ENCODE data around the gene CUBN. TPM values are rescaled to one million over a fixed set of nuclear protein-coding genes. Genes with fewer than 3 reads are reported as not detected.

The CUBN gene
- total and polyA plus RNA-seq, 10 of the 15 experiments (the other 5 are each of a cell fraction or from before 2014, with no cell fraction given), result under 0.01 to 0.14 (median 0.02) TPM; not detected in 6

GRCh38 chr10:16799621-16800020 lies 330.0 kb downstream of the CUBN start:
- SMC1A ChIA-PET (ENCODE audit: uncharacterized antibody, unreplicated experiment), result interaction anchor here (0.6 to 3.2 kb wide), 8 partner anchors 9 to 36 kb away, joined by 3 to 15 read pairs (median 4); no protein-coding TSS in a partner anchor
- H3K4me1 ChIP-seq (ENCODE audit: control insufficient read depth, insufficient read depth, low read length), result peaks cover 12% of the 10 kb centered on the region
- H3K4me2 ChIP-seq (ENCODE audit: control insufficient read depth, insufficient read depth), result peak overlapping the region; percentile 51
- H3K4me3 ChIP-seq, result peak overlapping the region; percentile 23
- peak overlapping the region; percentile 13 for H2AFZ ChIP-seq (ENCODE audit: control insufficient read depth, low read depth, low read length)
- in situ Hi-C loops (cut with MboI), result loop anchor here (10.0 to 25.0 kb wide), 2 partner anchors 895 to 1863 kb away; partner anchors contain the start of genes ARL5B and NSUN6
- DNase-seq (ENCODE audit: low read depth, low spot score) (peak; percentile 45), ATAC-seq (peak; percentile 95), FAIRE-seq (no peak)
- RAD21 ChIA-PET (ENCODE audit: unreplicated experiment), result interaction anchor here (0.6 to 1.0 kb wide), 2 partner anchors 10 to 745 kb away, joined by 3 read pairs; no protein-coding TSS in a partner anchor
- no TSS peak for BruUV-seq (replicated peaks)
- POLR2A ChIA-PET, result interaction anchor here (0.6 to 0.9 kb wide), 3 partner anchors 10 to 659 kb away, joined by 3 read pairs; no protein-coding TSS in a partner anchor
- no peaks in the 10 kb centered on the region; the same call in 2 of the 3 replicates for H3K9me3 ChIP-seq (replicated peaks; ENCODE audit: control insufficient read depth, insufficient read depth, low read length)
- H3K27me3 ChIP-seq (replicated peaks in 1 of 2; ENCODE audit: control insufficient read depth in 2 of 2, insufficient read depth in 2 of 2, low read length in 1 of 2), result no peaks in the 10 kb centered on the region
- 19% methylated on average over 8 of the region's 8 CpGs for WGBS (ENCODE audit: insufficient coverage, insufficient replicate concordance, low lambda C conversion rate, missing lambda C conversion rate)
- H3K27ac ChIP-seq (ENCODE audit: control insufficient read depth, insufficient read depth), result peak overlapping the region; percentile 67
- H3K9ac ChIP-seq (ENCODE audit: control insufficient read depth, insufficient read depth, low read length), result peak overlapping the region; percentile 5; the same call in 1 of the 2 replicates
- no peaks in the 10 kb centered on the region for H4K20me1 ChIP-seq (ENCODE audit: control insufficient read depth, insufficient read depth)
- CTCF ChIA-PET, result interaction anchor here (1.0 kb wide), 1 partner anchor 14 kb away, joined by 3 read pairs; no protein-coding TSS in a partner anchor
- intact Hi-C loops (cut with micrococcal nuclease; ENCODE audit: unreplicated experiment), result loop anchor here (10.0 kb wide), 1 partner anchor 895 kb away; no protein-coding TSS in a partner anchor
- H3K79me2 ChIP-seq (ENCODE audit: control insufficient read depth, insufficient read depth, low read length), result peaks cover 22% of the 10 kb centered on the region
- H3K36me3 ChIP-seq (ENCODE audit: control insufficient read depth in 2 of 2, insufficient read depth in 2 of 2, low read length in 1 of 2), result peaks cover 0 to 5% of the 10 kb centered on the region in 2 experiments; a peak in 1 of 4 replicates
- TF ChIP-seq SPI1 (IDR thresholded peaks at IDR 0.05; ENCODE audit: borderline replicate concordance, insufficient read depth, low read depth, low read length), result peak; percentile 40; the same call in 1 of the 2 replicates
- peak; percentile 41; the same call in 1 of the 2 replicates for TF ChIP-seq PAX5 (IDR thresholded peaks at IDR 0.05; ENCODE audit: borderline replicate concordance, low read depth, low read length)
- no peak for TF ChIP-seq MYC (IDR thresholded peaks at IDR 0.05; ENCODE audit: insufficient read depth, insufficient read length, insufficient replicate concordance, low read length, severe bottlenecking)
- no peak for TF ChIP-seq SP1 (IDR thresholded peaks at IDR 0.05; ENCODE audit: low read depth, low read length)
- 0 out of 3 replicates have a peak, but pooled peaks have one; percentile 11 for TF ChIP-seq POU2F2 (IDR thresholded peaks at IDR 0.05; ENCODE audit: borderline replicate concordance, low read depth, low read length)
- no peak for TF ChIP-seq HDAC6 (IDR thresholded peaks at IDR 0.05; ENCODE audit: unreplicated experiment)
- peak; percentile 47; the same call in 1 of the 2 replicates for TF ChIP-seq NFIC (IDR thresholded peaks at IDR 0.05; ENCODE audit: low read depth, low read length)
- TF ChIP-seq MEF2A (IDR thresholded peaks at IDR 0.05; ENCODE audit: insufficient read depth, low read depth, low read length), result 0 out of 2 replicates have a peak, but pooled peaks have one; percentile 15
- peak in 1 of 2 experiments; percentile 34; a peak in 1 of 4 replicates for TF ChIP-seq EP300 (IDR thresholded peaks at IDR 0.05; ENCODE audit: borderline replicate concordance in 1 of 2, control insufficient read depth in 1 of 2, low read depth in 2 of 2, low read length in 2 of 2)
- TF ChIP-seq NR2C2 (IDR thresholded peaks at IDR 0.05; ENCODE audit: borderline replicate concordance, control insufficient read depth, insufficient read length, low read depth), result no peak
- TF ChIP-seq FOXM1 (IDR thresholded peaks at IDR 0.05; ENCODE audit: low read depth, low read length), result peak; percentile 40; the same call in 1 of the 2 replicates
- TF ChIP-seq TCF12 (IDR thresholded peaks at IDR 0.05; ENCODE audit: low read depth, low read length), result peak; percentile 61; the same call in 1 of the 2 replicates
- 0 out of 4 replicates have a peak, but pooled peaks of 1 of the 2 experiments have one; percentile 55 for TF ChIP-seq SRF (IDR thresholded peaks at IDR 0.05; ENCODE audit: low read depth in 2 of 2, low read length in 2 of 2)
- TF ChIP-seq POLR2AphosphoS5 (IDR thresholded peaks at IDR 0.05; ENCODE audit: low read length), result peak; percentile 47; the same call in 1 of the 2 replicates
- TF ChIP-seq IKZF1 (conservative IDR thresholded peaks at IDR 0.05), result peak; percentile 76
- TF ChIP-seq EGR1 (IDR thresholded peaks at IDR 0.05; ENCODE audit: borderline replicate concordance in 1 of 2, low read depth in 2 of 2, low read length in 2 of 2), result peak in 1 of 2 experiments; percentile 74; a peak in 2 of 3 replicates
- TF ChIP-seq, protein P1, sequence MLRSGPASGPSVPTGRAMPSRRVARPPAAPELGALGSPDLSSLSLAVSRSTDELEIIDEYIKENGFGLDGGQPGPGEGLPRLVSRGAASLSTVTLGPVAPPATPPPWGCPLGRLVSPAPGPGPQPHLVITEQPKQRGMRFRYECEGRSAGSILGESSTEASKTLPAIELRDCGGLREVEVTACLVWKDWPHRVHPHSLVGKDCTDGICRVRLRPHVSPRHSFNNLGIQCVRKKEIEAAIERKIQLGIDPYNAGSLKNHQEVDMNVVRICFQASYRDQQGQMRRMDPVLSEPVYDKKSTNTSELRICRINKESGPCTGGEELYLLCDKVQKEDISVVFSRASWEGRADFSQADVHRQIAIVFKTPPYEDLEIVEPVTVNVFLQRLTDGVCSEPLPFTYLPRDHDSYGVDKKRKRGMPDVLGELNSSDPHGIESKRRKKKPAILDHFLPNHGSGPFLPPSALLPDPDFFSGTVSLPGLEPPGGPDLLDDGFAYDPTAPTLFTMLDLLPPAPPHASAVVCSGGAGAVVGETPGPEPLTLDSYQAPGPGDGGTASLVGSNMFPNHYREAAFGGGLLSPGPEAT (IDR thresholded peaks at IDR 0.05; ENCODE audit: low read depth), result peak; percentile 70; the same call in 1 of the 2 replicates

Data from GM12878 (cell line).